KOPT-K1 (cell line): Measurements from ENCODE around the gene PPP2R3C.
"Not testable (repeated sequence)": the region's sequence is repeated elsewhere in the genome, so short reads cannot be mapped to it uniquely, and the experiment has no call there.

ENCODE experiments used
- H3K27ac ChIP-seq: fragments of 200-600 bp; sonication (generic); 2 replicates; pipeline ENCODE4 v1.5.1; 2016; ENCODE audit warnings: antibody characterized with exemption, mild to moderate bottlenecking, low read depth, low read length; ENCODE audit not compliant: poor library complexity, severe bottlenecking
- H3K36me3 ChIP-seq: fragments of 200-600 bp; sonication (generic); 2 replicates; pipeline ENCODE4 v1.5.1; 2017; ENCODE audit warnings: antibody characterized with exemption, mild to moderate bottlenecking, low read length, moderate library complexity; ENCODE audit not compliant: insufficient read depth
- H3K9me3 ChIP-seq: fragments of 200-600 bp; sonication (generic); 2 replicates; pipeline ENCODE4 v1.5.1; 2017; ENCODE audit warnings: antibody characterized with exemption, low read length, mild to moderate bottlenecking; ENCODE audit not compliant: insufficient read depth, poor library complexity, severe bottlenecking

Gene PPP2R3C

DNA sequence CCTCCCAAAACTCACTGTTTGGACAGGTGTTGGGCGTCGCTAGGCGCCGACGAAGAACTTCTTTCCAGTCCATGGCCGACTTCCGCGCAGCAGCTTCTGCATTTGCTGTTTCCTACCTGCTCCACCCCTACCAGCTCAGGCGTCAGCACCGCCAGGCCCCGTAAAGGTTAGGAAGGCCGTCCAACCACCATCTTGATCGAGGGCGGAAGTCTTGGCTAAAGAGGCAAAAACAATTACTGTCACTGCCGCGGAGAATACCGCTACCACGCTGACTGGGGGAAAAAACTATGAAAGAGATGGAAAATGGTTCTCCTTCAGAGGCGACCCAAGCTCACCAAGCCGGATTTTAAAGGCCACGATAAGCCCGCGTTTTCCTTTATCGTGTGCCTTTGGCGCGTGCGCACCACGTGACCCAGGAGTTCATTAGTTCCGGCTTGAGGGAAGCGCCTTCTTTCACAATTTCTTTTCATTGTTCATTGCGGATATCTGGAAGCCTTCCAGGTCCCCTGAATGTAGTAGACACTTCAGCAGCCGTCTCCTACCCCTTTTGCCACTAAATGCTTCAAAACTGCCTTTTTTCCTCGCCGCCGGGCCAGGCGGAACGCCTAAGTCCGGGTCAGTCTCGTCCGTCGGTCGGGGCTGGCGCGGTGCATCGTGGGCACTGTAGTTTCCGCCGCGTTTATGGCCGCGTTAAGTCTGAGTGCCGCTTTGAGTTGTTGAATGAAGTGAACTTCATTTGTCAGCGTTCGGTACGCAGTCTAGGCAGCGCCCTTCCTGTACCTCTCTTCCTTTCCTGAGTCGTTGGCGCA, at the start of gene PPP2R3C, which contains the start of gene PRORP:
PPP2R3C (minus strand) TSS at position 104 of the 809 bp plus-strand sequence; CDS start at position 73, 31 bp downstream.
PRORP (plus strand) TSS at position 666 of the 809 bp plus-strand sequence. CDS start 694 bp downstream, outside the sequence.
- peaks cover 25% of the 10 kb centered on the region for H3K36me3 ChIP-seq
- peak within 1 kb of the TSS; percentile 90 for H3K27ac ChIP-seq
- no peaks in the 10 kb centered on the region for H3K9me3 ChIP-seq

DNA sequence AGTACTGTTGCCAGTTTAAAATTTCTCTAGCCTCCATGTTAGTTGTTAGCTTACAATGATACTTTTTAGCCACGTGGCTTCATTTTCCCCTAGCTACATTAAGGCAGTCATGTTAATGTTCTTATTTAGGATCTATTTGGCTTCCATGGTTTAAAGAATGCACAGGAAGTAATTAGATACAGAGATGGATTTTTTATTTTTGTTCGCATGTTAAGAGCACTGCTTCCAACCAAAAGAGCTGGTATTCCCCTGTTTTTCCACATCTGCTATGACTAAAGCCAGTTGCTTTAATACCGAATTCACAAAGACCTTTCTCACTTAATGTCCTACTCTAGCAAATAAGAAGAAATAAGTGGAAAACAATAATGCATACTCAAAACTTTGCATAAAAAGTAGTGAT, 45.7 kb upstream of the PPP2R3C start:
- Histone ChIP-seq H3K9me3 (peaks cover 9% of the 10 kb centered on the region), H3K27ac (no peak overlapping the region), H3K36me3 (peaks cover 43% of the 10 kb centered on the region)

DNA sequence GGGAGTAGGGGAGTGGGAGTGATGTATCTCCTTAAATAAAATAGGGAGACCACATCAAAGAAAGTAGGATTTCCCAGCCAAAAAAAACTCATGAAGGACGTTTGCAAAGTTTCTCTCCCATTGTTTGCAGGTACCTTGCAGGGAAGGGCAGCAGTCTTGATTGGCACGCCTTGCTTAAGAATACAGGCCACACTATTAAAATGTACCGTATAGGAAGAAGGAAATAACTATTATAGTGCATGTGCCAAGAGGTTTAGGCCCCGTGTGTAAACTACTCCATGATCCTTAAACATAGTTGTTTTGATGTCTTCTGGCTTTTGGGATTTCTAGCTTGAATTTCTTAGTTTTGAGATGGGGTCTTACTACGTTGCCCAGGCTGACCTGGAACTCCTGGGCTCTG, 43.1 kb upstream of the PPP2R3C start:
- H3K9me3 ChIP-seq: peaks cover 8% of the 10 kb centered on the region
- no peak overlapping the region for H3K27ac ChIP-seq
- peaks cover 36% of the 10 kb centered on the region for H3K36me3 ChIP-seq

DNA sequence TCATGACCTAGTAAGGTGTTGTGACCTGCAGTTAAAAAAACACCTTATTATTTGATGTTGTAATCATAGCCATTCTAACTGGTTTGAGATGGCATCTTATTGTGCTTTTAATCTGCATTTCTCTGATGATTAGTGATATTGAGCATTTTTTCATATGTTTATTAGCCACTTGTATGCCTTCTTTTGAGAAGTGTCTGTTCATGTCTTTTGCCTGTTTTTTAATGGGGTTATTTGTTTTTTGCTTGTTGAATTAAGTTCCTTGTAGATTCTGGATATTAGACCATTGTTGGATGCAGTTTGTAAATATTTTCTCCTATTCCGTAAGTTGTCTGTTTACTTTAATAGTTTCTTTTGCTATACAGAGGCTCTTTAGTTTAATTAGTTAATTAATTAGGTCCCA, 41.6 kb upstream of the PPP2R3C start:
- Histone ChIP-seq H3K36me3 (peaks cover 43% of the 10 kb centered on the region), H3K9me3 (no peaks in the 10 kb centered on the region), H3K27ac (no peak overlapping the region)

DNA sequence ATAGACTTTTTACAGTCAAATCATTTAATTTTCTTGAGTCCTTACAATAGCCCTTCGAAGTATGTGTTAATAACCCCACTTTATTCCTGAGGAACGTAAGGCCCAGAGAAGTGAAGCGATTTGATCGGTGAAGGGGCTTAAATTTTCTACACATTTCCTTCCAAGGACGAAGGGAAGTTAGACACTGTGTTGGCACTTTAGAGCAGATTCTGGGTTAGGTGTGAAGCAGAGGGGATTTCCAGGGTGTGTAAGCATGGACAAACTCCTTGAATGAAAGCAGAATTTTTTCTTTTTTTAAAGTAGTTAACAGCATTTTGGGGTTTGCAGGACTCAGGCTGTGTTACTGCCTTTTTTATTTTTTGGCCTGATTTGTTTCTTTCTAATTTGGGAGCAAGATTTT, 39.4 kb upstream of the PPP2R3C start:
- H3K27ac ChIP-seq: no peak overlapping the region
- H3K36me3 ChIP-seq: peaks cover 45% of the 10 kb centered on the region
- H3K9me3 ChIP-seq: no peaks in the 10 kb centered on the region

DNA sequence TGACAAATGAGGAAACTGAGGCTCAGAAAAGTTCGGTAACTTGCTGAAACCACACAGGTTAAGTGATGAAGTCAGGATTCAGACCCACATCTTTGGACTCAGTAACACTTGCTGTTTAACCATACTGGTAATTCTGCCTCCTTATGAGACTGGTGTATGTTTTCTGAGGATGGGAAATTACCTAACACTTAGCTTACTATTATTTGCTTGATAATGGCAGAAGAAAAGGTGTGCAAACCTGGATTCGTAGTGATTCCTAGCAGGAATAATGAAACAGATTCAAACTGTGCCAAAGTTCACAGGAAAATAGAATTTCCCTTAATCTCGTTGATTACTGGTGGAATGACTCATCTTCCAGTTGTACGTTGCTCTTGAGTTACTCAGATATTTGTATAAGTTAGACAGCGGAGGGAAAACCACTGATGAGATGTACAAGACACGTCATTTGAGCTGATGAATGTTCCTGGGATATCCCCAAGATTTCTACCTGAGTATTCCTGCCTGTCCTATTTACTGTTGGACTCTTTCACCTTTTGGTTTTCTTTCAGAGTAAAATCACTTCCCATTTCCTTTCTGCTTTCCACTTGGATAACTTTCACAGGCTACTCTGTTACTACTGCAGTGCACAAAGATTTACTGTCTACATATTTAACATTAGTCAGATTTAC, 38.1 kb upstream of the PPP2R3C start:
- Histone ChIP-seq H3K36me3 (peaks cover 45% of the 10 kb centered on the region), H3K9me3 (no peaks in the 10 kb centered on the region), H3K27ac (no peak overlapping the region)

DNA sequence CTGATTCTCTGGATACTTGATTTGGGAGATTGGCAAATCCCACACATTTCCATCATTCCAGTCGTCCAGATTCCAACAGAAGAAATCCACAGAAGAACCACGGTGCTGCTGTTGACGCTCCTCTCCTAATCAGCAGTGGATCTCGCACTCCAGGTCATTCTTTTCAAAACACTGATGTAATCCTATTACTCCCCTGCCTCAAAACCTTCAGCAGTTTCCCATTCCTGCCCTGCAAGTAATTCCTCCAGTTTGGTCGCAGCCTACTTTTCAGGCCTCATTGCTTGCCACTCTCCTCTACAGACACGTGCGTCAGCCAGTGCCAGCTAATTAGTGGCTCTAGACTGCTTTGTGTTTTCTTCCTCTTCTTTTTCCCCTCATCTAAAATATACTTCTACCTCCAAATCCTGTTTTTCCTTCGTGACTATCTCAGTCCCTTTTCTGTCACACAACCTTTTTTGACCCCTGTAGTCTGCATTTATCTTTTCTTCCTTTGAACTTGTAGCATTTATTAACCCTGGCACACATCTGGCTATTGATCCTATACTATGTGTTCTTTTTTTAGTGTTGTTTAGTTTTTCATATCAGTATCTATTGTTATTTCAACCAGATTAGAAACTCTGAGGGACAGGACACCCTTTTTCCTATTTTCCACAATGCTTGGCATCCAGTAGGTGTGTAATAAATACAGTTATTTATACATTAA, 37.3 kb upstream of the PPP2R3C start:
- Histone ChIP-seq H3K36me3 (peaks cover 41% of the 10 kb centered on the region), H3K9me3 (no peaks in the 10 kb centered on the region), H3K27ac (no peak overlapping the region)

DNA sequence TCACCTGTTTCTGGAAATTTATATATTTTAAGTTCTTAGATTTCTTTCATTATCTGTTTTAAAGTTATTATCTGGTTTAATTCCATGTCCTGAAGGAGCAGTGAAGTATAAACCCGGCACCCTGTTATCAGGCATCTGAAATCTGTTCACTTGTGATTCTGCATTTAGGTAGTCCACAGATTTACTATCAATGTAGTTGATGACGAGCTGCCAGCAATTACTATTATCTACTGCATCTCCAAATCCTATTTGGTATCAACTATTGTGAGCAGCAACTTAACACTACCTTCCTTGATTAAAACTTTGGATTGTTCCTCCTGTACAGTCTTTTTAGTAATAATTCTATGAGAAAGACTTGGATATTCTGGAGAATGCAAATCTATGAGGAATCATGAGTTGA, 36.7 kb upstream of the PPP2R3C start:
- peaks cover 34% of the 10 kb centered on the region for H3K36me3 ChIP-seq
- no peak overlapping the region for H3K27ac ChIP-seq

DNA sequence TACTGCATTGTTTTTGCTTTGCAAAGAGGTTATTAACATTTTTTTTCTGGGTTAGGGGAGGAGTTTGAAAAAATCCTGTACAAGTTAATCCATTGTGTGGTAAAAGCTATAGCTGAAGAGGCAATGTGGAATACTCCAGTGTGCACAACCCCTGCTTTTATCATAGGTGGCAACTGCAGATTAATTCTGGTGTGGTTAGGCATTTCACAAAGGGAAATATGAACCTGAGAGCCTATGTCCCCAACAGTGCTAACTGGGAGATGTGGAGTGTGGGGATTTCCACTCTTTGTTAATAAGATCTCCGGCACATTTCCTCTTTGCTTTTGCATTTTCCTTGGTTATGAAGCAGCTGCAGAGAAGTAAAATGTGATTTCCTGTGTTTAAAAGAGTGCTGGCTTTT, 34.2 kb upstream of the PPP2R3C start:
- no peak overlapping the region for H3K27ac ChIP-seq
- H3K36me3 ChIP-seq: peaks cover 37% of the 10 kb centered on the region; the same call in 1 of the 2 replicates
- H3K9me3 ChIP-seq: no peaks in the 10 kb centered on the region

More for the DNA sequence above, 36.7 kb upstream of the PPP2R3C start:
- H3K9me3 ChIP-seq: no peaks in the 10 kb centered on the region

DNA sequence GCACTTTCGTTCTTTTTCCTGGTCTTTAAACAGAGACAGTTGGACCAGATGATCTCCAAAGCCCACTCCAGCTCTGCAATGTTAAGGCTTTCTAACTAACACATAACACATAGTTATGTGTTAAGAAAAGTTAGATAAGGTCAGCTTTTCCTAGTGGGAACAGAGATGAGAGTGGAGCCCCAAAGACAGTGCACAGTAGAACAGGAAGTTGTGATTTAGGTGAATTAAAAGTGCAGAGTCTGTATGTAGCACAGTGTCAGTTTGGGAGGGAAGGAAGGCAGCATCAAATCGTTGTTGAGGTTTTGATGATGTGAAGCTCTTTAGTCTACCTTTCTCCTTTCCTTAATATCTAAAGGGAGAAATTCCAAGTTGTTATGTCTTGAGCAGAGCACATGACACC, 32.2 kb upstream of the PPP2R3C start:
- H3K9me3 ChIP-seq: no peaks in the 10 kb centered on the region
- H3K27ac ChIP-seq: no peak overlapping the region
- H3K36me3 ChIP-seq: peaks cover 20% of the 10 kb centered on the region; the same call in 1 of the 2 replicates

DNA sequence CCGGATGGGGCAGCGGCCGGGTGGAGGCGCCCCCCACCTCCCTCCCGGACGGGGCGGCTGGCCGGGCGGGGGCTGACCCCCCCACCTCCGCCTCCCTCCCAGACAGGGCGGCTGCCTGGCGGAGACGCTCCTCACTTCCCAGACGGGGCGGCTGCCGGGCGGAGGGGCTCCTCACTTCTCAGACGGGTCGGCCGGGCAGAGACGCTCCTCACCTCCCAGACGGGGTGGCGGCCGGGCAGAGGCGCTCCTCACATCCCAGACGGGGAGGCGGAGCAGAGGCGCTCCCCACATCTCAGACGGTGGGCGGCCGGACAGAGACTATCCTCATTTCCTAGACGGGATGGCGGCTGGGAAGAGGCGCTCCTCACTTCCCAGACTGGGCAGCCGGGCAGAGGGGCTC, 30.7 kb upstream of the PPP2R3C start:
- H3K36me3 ChIP-seq: peaks cover 21% of the 10 kb centered on the region
- not testable (repeated sequence) for H3K9me3 ChIP-seq, H3K27ac ChIP-seq

DNA sequence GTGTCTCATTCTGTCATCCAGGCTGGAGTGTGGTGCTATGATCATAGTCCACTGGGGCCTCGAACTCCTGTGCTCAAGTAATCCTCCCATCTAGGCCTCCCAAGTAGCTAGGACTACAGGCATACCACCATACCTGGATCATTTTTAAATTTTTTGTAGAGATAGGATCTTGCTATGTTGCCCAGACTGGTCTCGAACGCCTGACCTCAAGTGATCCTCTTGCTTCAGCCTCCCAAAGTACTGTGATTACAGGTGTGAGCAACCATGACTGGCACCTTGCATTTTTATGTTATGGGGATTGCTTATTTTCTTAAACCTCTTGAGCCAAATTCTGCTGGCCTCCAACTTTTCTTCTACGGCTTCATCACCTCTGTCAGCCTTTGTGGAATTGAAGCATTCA, 27.4 kb upstream of the PPP2R3C start:
- H3K36me3 ChIP-seq: peaks cover 19% of the 10 kb centered on the region
- no peaks in the 10 kb centered on the region for H3K9me3 ChIP-seq
- no peak overlapping the region for H3K27ac ChIP-seq

DNA sequence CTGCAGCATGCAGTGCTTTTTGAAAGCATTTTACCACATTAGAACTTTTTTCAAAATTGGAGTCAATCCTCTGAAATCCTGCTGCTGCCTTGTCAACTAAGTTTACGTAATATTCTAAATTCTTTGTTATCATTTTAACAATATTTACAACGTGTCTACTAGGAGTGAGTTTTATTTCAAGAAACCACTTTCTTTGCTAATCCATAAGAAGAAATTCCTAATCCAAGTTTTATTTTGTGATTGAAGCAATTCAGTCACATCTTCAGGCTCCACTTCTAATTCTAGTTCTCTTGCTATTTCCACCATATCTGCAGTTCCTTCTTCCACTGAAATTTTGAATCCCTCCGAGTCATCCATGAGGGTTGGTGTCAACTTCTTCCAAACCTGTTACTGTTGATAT, 25.9 kb upstream of the PPP2R3C start:
- Histone ChIP-seq H3K36me3 (peaks cover 24% of the 10 kb centered on the region), H3K9me3 (no peaks in the 10 kb centered on the region), H3K27ac (no peak overlapping the region)

DNA sequence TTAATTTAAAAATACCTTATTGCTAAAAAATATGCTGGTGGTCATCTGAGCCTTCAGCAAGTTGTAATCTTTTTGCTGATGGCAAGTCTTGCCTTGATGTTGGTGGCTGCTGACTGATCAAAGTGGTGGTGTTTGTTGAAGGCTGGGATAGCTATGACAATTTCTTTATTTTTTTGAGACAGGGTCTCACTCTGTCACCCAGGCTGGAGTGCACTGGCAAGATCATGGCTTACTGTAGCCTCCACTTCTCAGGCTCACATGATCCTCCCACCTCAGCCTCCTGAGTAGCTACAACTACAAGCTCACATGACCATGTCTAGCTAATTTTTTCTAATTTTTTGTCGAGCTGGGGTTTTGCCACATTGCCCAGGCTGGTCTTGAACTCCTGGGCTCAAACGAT, 25.4 kb upstream of the PPP2R3C start:
- no peak overlapping the region for H3K27ac ChIP-seq
- no peaks in the 10 kb centered on the region for H3K9me3 ChIP-seq
- H3K36me3 ChIP-seq: peaks cover 24% of the 10 kb centered on the region

DNA sequence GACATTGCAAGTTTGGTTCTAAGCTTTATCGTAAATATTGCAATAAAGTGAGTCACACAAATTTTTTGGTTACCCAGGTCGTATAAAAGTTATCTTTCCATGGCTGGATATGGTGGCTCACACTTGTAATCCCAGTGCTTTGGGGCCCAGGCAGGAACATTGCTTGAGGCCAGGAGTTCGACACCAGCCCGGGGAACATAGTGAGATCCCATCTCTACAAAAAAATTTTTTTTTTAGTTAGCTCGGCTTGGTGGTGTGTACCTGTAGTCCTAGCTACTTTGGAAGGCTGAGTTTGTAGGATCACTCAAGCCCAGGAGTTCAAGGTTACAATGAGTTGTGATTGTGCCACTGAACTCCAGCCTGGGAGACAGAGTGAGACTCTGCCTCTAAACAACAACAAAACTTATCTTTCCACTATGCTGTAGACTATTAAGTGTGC, 24.9 kb upstream of the PPP2R3C start:
- Histone ChIP-seq H3K27ac (no peak overlapping the region), H3K9me3 (no peaks in the 10 kb centered on the region), H3K36me3 (peaks cover 24% of the 10 kb centered on the region)
